Panc1 (cell line): ENCODE measurements around the gene AEBP1. TPM values are rescaled to one million over a fixed set of nuclear protein-coding genes. Genes with fewer than 3 reads are reported as not detected.

Source experiments
- ATAC-seq: fragments of 200-7000 bp; cut with Tn5 transposase; 2 replicates; pipeline ENCODE4 v1.9.1; 2020; ENCODE audit warnings: mild to moderate bottlenecking, moderate library complexity
- BruUV-seq: library from RNA; stranded (reverse); fragments of 400-500 nt; replicated peaks from 2 replicates; lab custom pipeline; 2021; lab: Mats Ljungman, UMichigan
- CTCF ChIA-PET: fragments of 300-600 bp; sonication (Branson Sonifier 250); formaldehyde crosslinking; loops from one replicate; lab custom pipeline; 2022; ENCODE audit warnings: antibody characterized with exemption; lab: Charles Lee
- POLR2A ChIA-PET: fragments of 300-600 bp; sonication (Branson Sonifier 250); formaldehyde crosslinking; loops from one replicate; lab custom pipeline; 2022; ENCODE audit warnings: antibody characterized with exemption; lab: Charles Lee
- DNase-seq: peaks from one replicate; pipeline ENCODE4 v3.0.0-alpha.2; 2010; ENCODE audit warnings: low read depth, low spot score
- H3K27ac ChIP-seq: 2 replicates; pipeline ENCODE4 v1.5.1; 2011; ENCODE audit warnings: mild to moderate bottlenecking, low read length, inconsistent platforms
- H3K27me3 ChIP-seq: fragments of 200-500 bp; sonication (Bioruptor generic); 2 replicates; pipeline ENCODE4 v1.6.0; 2014; ENCODE audit warnings: low read length, inconsistent platforms; ENCODE audit not compliant: control insufficient read depth, insufficient read depth
- H3K36me3 ChIP-seq: fragments of 200-500 bp; sonication (Bioruptor generic); 2 replicates; pipeline ENCODE4 v1.5.1; 2014; ENCODE audit warnings: inconsistent platforms, mild to moderate bottlenecking, low read length, moderate library complexity; ENCODE audit not compliant: control insufficient read depth, insufficient read depth
- H3K4me1 ChIP-seq: 2 replicates; pipeline ENCODE4 v1.5.1; 2011; ENCODE audit warnings: inconsistent platforms, mild to moderate bottlenecking, low read length, moderate library complexity; ENCODE audit not compliant: control insufficient read depth, insufficient read depth
- H3K4me3 ChIP-seq, 2 experiments: 2 replicates each; pipeline ENCODE4 v1.5.1; 2011 to 2012; ENCODE audit warnings: low read depth in 2 of 2, low read length in 2 of 2, mild to moderate bottlenecking in 2 of 2, inconsistent platforms in 1 of 2, moderate library complexity in 1 of 2
- H3K9me3 ChIP-seq: fragments of 200-500 bp; sonication (Bioruptor generic); 2 replicates; pipeline ENCODE4 v1.5.1; 2014; ENCODE audit warnings: low read depth, mild to moderate bottlenecking, inconsistent platforms, low read length, moderate library complexity; ENCODE audit not compliant: control insufficient read depth, insufficient read depth
- POLR2AphosphoS5 ChIP-seq: IDR thresholded peaks from 2 replicates; pipeline ENCODE4 v1.6.1; 2012; ENCODE audit warnings: mild to moderate bottlenecking, low read depth, low read length, moderate library complexity
- SIN3A ChIP-seq: IDR thresholded peaks from 2 replicates; pipeline ENCODE4 v1.6.1; 2012; ENCODE audit warnings: low read depth, mild to moderate bottlenecking, low read length, moderate library complexity, borderline replicate concordance; ENCODE audit not compliant: insufficient read depth
- TCF7L2 ChIP-seq: IDR thresholded peaks from 2 replicates; pipeline ENCODE4 v1.6.1; 2011; ENCODE audit warnings: mild to moderate bottlenecking, low read depth, low read length, inconsistent platforms
- in situ Hi-C: cut with HindIII; loops from 2 replicates; pipeline ENCODE4 v1.10.0; 2016; ENCODE audit warnings: low sequenced_read_pairs, low pct_unique_long_range_greater_than_20kb
- intact Hi-C: fragments of 100-400 bp; cut with micrococcal nuclease; formaldehyde crosslinking; loops from one replicate; pipeline ENCODE4 v1.10.0; 2022; ENCODE audit not compliant: unreplicated experiment
- total RNA-seq: library from RNA; stranded (reverse); gene quantifications from one replicate; pipeline ENCODE4 v1.2.1, GENCODE V29; 2021; ENCODE audit not compliant: unreplicated experiment
- TF ChIP-seq, protein P1 (sequence below): fragments of 450-650 bp; IDR thresholded peaks from 2 replicates; pipeline ENCODE4 v1.5.1; 2017; ENCODE audit warnings: mild to moderate bottlenecking
- TF ChIP-seq, protein P2 (sequence below), 2 experiments: IDR thresholded peaks; 2 replicates each; pipeline ENCODE4 v1.6.1; 2011 to 2012; ENCODE audit warnings: low read depth in 2 of 2, control low read depth in 1 of 2, low read length in 1 of 2, mild to moderate bottlenecking in 1 of 2, moderate library complexity in 1 of 2; ENCODE audit not compliant: insufficient read depth in 1 of 2

AEBP1 gene
- total RNA-seq, 1 experiment from 2014 or later = 0.62 TPM

DNA sequence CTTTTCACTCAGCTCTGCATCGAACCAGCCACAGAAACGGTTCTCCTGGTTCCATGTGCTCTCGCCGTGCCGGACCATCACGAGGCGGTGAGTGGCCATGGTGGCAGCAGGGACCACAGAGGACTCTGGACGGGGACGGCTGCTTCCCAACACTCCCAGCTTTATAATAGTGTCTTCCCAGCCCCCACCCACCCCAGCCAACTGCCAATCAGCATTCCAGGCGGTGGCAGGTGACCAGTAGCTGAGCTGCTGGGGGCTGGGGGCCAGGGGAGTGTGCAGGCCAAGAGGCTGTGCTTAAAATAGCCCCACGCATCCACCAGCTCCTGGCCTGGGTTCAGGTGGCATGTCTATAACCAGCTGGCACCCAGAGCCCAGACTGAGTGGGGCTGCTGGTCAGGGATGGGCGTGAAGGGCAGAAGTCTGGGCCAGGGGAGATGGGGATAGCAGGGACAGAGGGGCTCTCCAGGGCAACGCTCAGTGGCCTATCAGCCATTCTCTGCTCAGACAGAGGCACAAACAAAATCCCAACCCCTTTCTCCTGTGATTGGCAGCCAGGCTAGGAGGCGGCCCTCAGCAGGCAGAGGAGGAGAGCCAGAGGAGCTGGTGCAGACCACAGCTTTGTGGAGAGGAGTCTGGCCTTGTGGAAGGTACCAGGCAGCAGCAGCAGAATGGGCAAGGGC lies 38.6 kb upstream of the AEBP1 start, which contains the start of gene PGAM2:
Gene PGAM2 (minus strand): TSS at position 137 of the 680 bp plus-strand sequence. CDS start 38 bp downstream, at position 99.
- H3K4me1 ChIP-seq = peaks cover 11% of the 10 kb centered on the region
- no peaks in the 10 kb centered on the region for H3K9me3 ChIP-seq
- POLR2A ChIA-PET = interaction anchor here (0.6 kb wide), 1 partner anchor 12 kb away, joined by 5 read pairs; no protein-coding TSS in a partner anchor
- TF ChIP-seq POLR2AphosphoS5 (0 out of 2 replicates have a peak, but pooled peaks have one; percentile 13), TCF7L2 (no peak), SIN3A (no peak)
- TF ChIP-seq, protein P1, sequence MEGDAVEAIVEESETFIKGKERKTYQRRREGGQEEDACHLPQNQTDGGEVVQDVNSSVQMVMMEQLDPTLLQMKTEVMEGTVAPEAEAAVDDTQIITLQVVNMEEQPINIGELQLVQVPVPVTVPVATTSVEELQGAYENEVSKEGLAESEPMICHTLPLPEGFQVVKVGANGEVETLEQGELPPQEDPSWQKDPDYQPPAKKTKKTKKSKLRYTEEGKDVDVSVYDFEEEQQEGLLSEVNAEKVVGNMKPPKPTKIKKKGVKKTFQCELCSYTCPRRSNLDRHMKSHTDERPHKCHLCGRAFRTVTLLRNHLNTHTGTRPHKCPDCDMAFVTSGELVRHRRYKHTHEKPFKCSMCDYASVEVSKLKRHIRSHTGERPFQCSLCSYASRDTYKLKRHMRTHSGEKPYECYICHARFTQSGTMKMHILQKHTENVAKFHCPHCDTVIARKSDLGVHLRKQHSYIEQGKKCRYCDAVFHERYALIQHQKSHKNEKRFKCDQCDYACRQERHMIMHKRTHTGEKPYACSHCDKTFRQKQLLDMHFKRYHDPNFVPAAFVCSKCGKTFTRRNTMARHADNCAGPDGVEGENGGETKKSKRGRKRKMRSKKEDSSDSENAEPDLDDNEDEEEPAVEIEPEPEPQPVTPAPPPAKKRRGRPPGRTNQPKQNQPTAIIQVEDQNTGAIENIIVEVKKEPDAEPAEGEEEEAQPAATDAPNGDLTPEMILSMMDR = no peak
- BruUV-seq = no TSS peak
- no peak within 1 kb of the TSS for H3K27ac ChIP-seq
- ATAC-seq (peak; percentile 56), DNase-seq (no peak)
- H3K4me3 ChIP-seq = no peak within 1 kb of the TSS
- in situ Hi-C loops = no loop called here
- H3K27me3 ChIP-seq = no peaks in the 10 kb centered on the region
- CTCF ChIA-PET = no interaction called here
- no peaks in the 10 kb centered on the region for H3K36me3 ChIP-seq
- intact Hi-C loops = no loop called here

DNA sequence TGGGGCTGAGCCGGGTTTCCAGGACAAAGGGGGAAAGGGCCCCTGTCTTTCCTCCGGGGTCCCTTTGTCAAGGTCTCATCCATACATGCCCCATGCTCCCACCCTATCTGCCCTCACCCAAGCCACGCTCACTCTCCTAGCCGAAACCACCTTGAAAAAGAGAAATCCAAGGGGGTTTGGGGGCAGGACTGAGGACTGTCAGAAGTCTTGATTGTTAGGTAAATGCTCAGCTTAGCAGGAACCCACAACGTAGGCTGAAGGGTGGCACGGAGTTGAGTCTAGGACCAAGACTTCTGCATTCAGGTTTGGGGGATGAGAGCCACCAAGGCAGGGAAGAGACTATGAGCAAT lies 38.1 kb upstream of the AEBP1 start:
- no peak overlapping the region for H3K27ac ChIP-seq
- ATAC-seq = peak; percentile 0; the same call in 1 of the 2 replicates
- no peaks in the 10 kb centered on the region for H3K9me3 ChIP-seq
- POLR2A ChIA-PET = interaction anchor here (0.6 kb wide), 1 partner anchor 13 kb away, joined by 5 read pairs; no protein-coding TSS in a partner anchor
- BruUV-seq = no TSS peak
- no peak for DNase-seq
- no peaks in the 10 kb centered on the region for H3K36me3 ChIP-seq
- in situ Hi-C loops (no loop called here), intact Hi-C loops (no loop called here)
- CTCF ChIA-PET = no interaction called here
- H3K4me3 ChIP-seq = no peak overlapping the region
- peaks cover 11% of the 10 kb centered on the region for H3K4me1 ChIP-seq
- TF ChIP-seq POLR2AphosphoS5 (0 out of 2 replicates have a peak, but pooled peaks have one; percentile 10), TCF7L2 (no peak)
- TF ChIP-seq, protein P1 = no peak
- H3K27me3 ChIP-seq = no peaks in the 10 kb centered on the region

GRCh38 chr7:44066494-44067063 lies 37.6 kb upstream of the AEBP1 start:
- Histone ChIP-seq H3K4me1 (peaks cover 11% of the 10 kb centered on the region), H3K9me3 (no peaks in the 10 kb centered on the region), H3K4me3 (no peak overlapping the region), H3K27me3 (no peaks in the 10 kb centered on the region), H3K27ac (no peak overlapping the region), H3K36me3 (no peaks in the 10 kb centered on the region)
- ATAC-seq (no peak), DNase-seq (no peak)
- in situ Hi-C loops = no loop called here
- BruUV-seq = no TSS peak
- intact Hi-C loops = no loop called here
- POLR2A ChIA-PET = interaction anchor here (0.6 kb wide), 1 partner anchor 13 kb away, joined by 5 read pairs; no protein-coding TSS in a partner anchor
- CTCF ChIA-PET = no interaction called here
- TF ChIP-seq, protein P2, sequence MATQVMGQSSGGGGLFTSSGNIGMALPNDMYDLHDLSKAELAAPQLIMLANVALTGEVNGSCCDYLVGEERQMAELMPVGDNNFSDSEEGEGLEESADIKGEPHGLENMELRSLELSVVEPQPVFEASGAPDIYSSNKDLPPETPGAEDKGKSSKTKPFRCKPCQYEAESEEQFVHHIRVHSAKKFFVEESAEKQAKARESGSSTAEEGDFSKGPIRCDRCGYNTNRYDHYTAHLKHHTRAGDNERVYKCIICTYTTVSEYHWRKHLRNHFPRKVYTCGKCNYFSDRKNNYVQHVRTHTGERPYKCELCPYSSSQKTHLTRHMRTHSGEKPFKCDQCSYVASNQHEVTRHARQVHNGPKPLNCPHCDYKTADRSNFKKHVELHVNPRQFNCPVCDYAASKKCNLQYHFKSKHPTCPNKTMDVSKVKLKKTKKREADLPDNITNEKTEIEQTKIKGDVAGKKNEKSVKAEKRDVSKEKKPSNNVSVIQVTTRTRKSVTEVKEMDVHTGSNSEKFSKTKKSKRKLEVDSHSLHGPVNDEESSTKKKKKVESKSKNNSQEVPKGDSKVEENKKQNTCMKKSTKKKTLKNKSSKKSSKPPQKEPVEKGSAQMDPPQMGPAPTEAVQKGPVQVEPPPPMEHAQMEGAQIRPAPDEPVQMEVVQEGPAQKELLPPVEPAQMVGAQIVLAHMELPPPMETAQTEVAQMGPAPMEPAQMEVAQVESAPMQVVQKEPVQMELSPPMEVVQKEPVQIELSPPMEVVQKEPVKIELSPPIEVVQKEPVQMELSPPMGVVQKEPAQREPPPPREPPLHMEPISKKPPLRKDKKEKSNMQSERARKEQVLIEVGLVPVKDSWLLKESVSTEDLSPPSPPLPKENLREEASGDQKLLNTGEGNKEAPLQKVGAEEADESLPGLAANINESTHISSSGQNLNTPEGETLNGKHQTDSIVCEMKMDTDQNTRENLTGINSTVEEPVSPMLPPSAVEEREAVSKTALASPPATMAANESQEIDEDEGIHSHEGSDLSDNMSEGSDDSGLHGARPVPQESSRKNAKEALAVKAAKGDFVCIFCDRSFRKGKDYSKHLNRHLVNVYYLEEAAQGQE (IDR thresholded peaks at IDR 0.05; ENCODE audit: insufficient read depth in 1 of 2, low read depth in 2 of 2, low read length in 1 of 2) = no peak
- TF ChIP-seq, protein P1 = no peak
- TF ChIP-seq POLR2AphosphoS5 = peak; percentile 41; the same call in 1 of the 2 replicates
- no peak for TF ChIP-seq SIN3A
